SK-N-SH (cell line): ENCODE results near the gene ARHGAP31. TPM values are rescaled to one million over a fixed set of nuclear protein-coding genes. Genes with fewer than 3 reads are reported as not detected.

Experiments used
- CTCF ChIA-PET: fragments of 300-600, 350-600 bp; formaldehyde crosslinking; extraction: SDS; loops from one replicate; lab custom pipeline; 2021; lab: Yijun Ruan, JAX
- POLR2A ChIA-PET: fragments of 350-600 bp; sonication (Branson Sonifier 250); formaldehyde crosslinking; extraction: SDS; loops from one replicate; lab custom pipeline; 2020; ENCODE audit warnings: antibody characterized with exemption, inconsistent platforms; lab: Yijun Ruan, JAX
- DNase-seq: peaks from one replicate; pipeline ENCODE4 v3.0.0; 2012
- H2AFZ ChIP-seq: fragments of 200-600 bp; sonication (generic); 2 replicates; pipeline ENCODE4 v1.8.1; 2016; ENCODE audit warnings: antibody characterized with exemption, mild to moderate bottlenecking, low read depth
- H3F3A ChIP-seq: fragments of 200-600 bp; sonication (generic); replicated peaks from 2 replicates; pipeline ENCODE3; 2016; ENCODE audit warnings: antibody characterized with exemption, mild to moderate bottlenecking; ENCODE audit not compliant: insufficient read depth
- H3K27ac ChIP-seq, 2 experiments: fragments of 200-500 bp in 1 of 2; fragments of 200-600 bp in 1 of 2; sonication (Bioruptor generic) in 1 of 2; sonication (generic), shearing (Covaris generic) in 1 of 2; 2 replicates each; pipeline versions ENCODE4 v1.5.1 to v1.6.1; 2014 to 2016; ENCODE audit warnings: low read depth in 2 of 2, inconsistent platforms in 1 of 2, low read length in 1 of 2, mild to moderate bottlenecking in 1 of 2, mixed read lengths in 1 of 2
- H3K27me3 ChIP-seq: fragments of 200-600 bp; sonication (generic), shearing (Covaris generic); 2 replicates; pipeline ENCODE4 v1.6.1; 2016; ENCODE audit warnings: mixed run types; ENCODE audit not compliant: insufficient read depth
- H3K36me3 ChIP-seq, 2 experiments: fragments of 200-500 bp in 1 of 2; fragments of 200-600 bp in 1 of 2; sonication (Bioruptor generic) in 1 of 2; sonication (generic) in 1 of 2; replicated peaks in 1 of 2; 2 replicates each; pipeline versions ENCODE3 to v1.5.1; 2014 to 2016; ENCODE audit warnings: low read length in 1 of 2, mild to moderate bottlenecking in 1 of 2; ENCODE audit not compliant: insufficient read depth in 2 of 2, control insufficient read depth in 1 of 2
- H3K4me1 ChIP-seq, 2 experiments: fragments of 200-500 bp in 1 of 2; fragments of 200-600 bp in 1 of 2; sonication (Bioruptor generic) in 1 of 2; sonication (generic), shearing (Covaris generic) in 1 of 2; 2 replicates each; pipeline versions ENCODE4 v1.5.1 to v1.6.1; 2014 to 2016; ENCODE audit warnings: low read depth in 1 of 2, low read length in 1 of 2, mixed run types in 1 of 2; ENCODE audit not compliant: insufficient read depth in 2 of 2, control insufficient read depth in 1 of 2
- H3K4me2 ChIP-seq: fragments of 200-600 bp; sonication (generic), shearing (Covaris generic); 2 replicates; pipeline ENCODE4 v1.6.1; 2017; ENCODE audit warnings: mixed run types
- H3K4me3 ChIP-seq, 2 experiments: fragments of 200-500 bp in 1 of 2; fragments of 200-600 bp in 1 of 2; sonication (Bioruptor generic) in 1 of 2; sonication (generic), shearing (Covaris generic) in 1 of 2; 2 replicates each; pipeline versions ENCODE4 v1.5.1 to v1.8.1; 2014 to 2016; ENCODE audit warnings: low read depth in 2 of 2, inconsistent platforms in 1 of 2, low read length in 1 of 2, mild to moderate bottlenecking in 1 of 2, mixed read lengths in 1 of 2, moderate library complexity in 1 of 2
- H3K79me2 ChIP-seq: fragments of 200-600 bp; sonication (generic); 2 replicates; pipeline ENCODE4 v1.8.1; 2017; ENCODE audit warnings: mild to moderate bottlenecking; ENCODE audit not compliant: insufficient read depth
- H3K9ac ChIP-seq: fragments of 200-600 bp; sonication (generic); 2 replicates; pipeline ENCODE4 v1.6.1; 2017; ENCODE audit warnings: mixed run types
- H3K9me2 ChIP-seq: fragments of 200-600 bp; sonication (generic); 2 replicates; pipeline ENCODE4 v1.6.1; 2017; ENCODE audit warnings: mixed run types
- H3K9me3 ChIP-seq: fragments of 200-600 bp; sonication (generic); 2 replicates; pipeline ENCODE4 v1.6.1; 2017; ENCODE audit warnings: mixed run types, mild to moderate bottlenecking, moderate library complexity
- H4K20me1 ChIP-seq: fragments of 200-600 bp; sonication (generic); 2 replicates; pipeline ENCODE4 v1.6.1; 2017; ENCODE audit warnings: mild to moderate bottlenecking, mixed run types; ENCODE audit not compliant: insufficient read depth
- CTCF ChIP-seq: fragments of 200-600 bp; sonication (generic); IDR thresholded peaks from 2 replicates; pipeline ENCODE4 v1.6.1; 2017; ENCODE audit warnings: antibody characterized with exemption, mild to moderate bottlenecking, moderate library complexity
- ELF1 ChIP-seq: IDR thresholded peaks from 2 replicates; pipeline ENCODE4 v1.4.0; 2012
- EP300 ChIP-seq, 2 experiments: IDR thresholded peaks; 2 replicates each; pipeline versions ENCODE4 v1.4.0 to v1.6.1; 2012; ENCODE audit warnings: borderline replicate concordance in 1 of 2, low read depth in 1 of 2, low read length in 1 of 2
- FOXJ3 ChIP-seq: sonication (generic); formaldehyde crosslinking; IDR thresholded peaks from 2 replicates; pipeline ENCODE4 v1.5.1; 2020; ENCODE audit warnings: mild to moderate bottlenecking, missing genetic modification reagents
- GABPA ChIP-seq: IDR thresholded peaks from 2 replicates; pipeline ENCODE4 v1.4.0; 2012; ENCODE audit warnings: low read depth, mild to moderate bottlenecking
- GATA2 ChIP-seq: sonication (generic); formaldehyde crosslinking; IDR thresholded peaks from 2 replicates; pipeline ENCODE4 v1.5.0; 2020; ENCODE audit warnings: mild to moderate bottlenecking, missing genetic modification reagents
- MEF2A ChIP-seq: IDR thresholded peaks from 2 replicates; pipeline ENCODE4 v1.4.0; 2012; ENCODE audit warnings: low read depth, borderline replicate concordance
- MXI1 ChIP-seq: IDR thresholded peaks from 2 replicates; pipeline ENCODE4 v1.6.1; 2012; ENCODE audit warnings: mild to moderate bottlenecking, low read depth, low read length, improper control_type of control experiment
- NFIC ChIP-seq: IDR thresholded peaks from 2 replicates; pipeline ENCODE4 v1.4.0; 2012; ENCODE audit warnings: borderline replicate concordance
- POLR2AphosphoS5 ChIP-seq: IDR thresholded peaks from 2 replicates; pipeline ENCODE4 v1.6.1; 2012; ENCODE audit warnings: low read depth, low read length
- RAD21 ChIP-seq: IDR thresholded peaks from 2 replicates; pipeline ENCODE4 v1.6.1; 2012; ENCODE audit warnings: mild to moderate bottlenecking, low read length
- REST ChIP-seq: IDR thresholded peaks from 2 replicates; pipeline ENCODE4 v1.6.1; 2012; ENCODE audit warnings: mild to moderate bottlenecking, low read depth, low read length, moderate library complexity
- RFX5 ChIP-seq: IDR thresholded peaks from 2 replicates; pipeline ENCODE4 v1.6.1; 2012; ENCODE audit warnings: mild to moderate bottlenecking, improper control_type of control experiment, low read length
- SIN3A ChIP-seq: IDR thresholded peaks from 2 replicates; pipeline ENCODE4 v1.6.1; 2012; ENCODE audit warnings: low read depth, mild to moderate bottlenecking, low read length, moderate library complexity, borderline replicate concordance
- TAF1 ChIP-seq: IDR thresholded peaks from 2 replicates; pipeline ENCODE4 v1.6.1; 2012; ENCODE audit warnings: low read depth, mild to moderate bottlenecking, low read length, moderate library complexity, borderline replicate concordance
- TCF12 ChIP-seq: IDR thresholded peaks from 2 replicates; pipeline ENCODE4 v1.4.0; 2012
- USF1 ChIP-seq: IDR thresholded peaks from 2 replicates; pipeline ENCODE4 v1.4.0; 2012; ENCODE audit warnings: low read depth, borderline replicate concordance
- USF2 ChIP-seq: fragments of 150-350 bp; IDR thresholded peaks from 2 replicates; pipeline ENCODE4 v1.6.1; 2017; ENCODE audit warnings: antibody characterized with exemption, low read length, low read depth, borderline replicate concordance
- ZBTB33 ChIP-seq: IDR thresholded peaks from 2 replicates; pipeline ENCODE4 v1.4.0; 2012; ENCODE audit warnings: low read depth, borderline replicate concordance
- WGBS: methylation state at CpG from one replicate; pipeline ENCODE4 v1.1.6; 2017; ENCODE audit warnings: low lambda C conversion rate; 5-methylcytosine and 5-hydroxymethylcytosine counted together
- polyA plus RNA-seq, 3 experiments: library from polyadenylated mRNA; depleted of rRNA; stranded (reverse); fragments of >200 nt; gene quantifications; 2 replicates each; pipeline ENCODE4 v1.2.3, GENCODE V29; 2012

ARHGAP31 gene
- polyA plus RNA-seq, 1 of the 3 experiments (the other 2 are of a cell fraction): 4.4 TPM

GRCh38 chr3:119257111-119257510 is 37.1 kb upstream of the ARHGAP31 start:
- CTCF ChIA-PET: interaction anchor here (1.3 to 3.7 kb wide), 3 partner anchors 15 to 424 kb away, joined by 4 to 15 read pairs (median 13); no protein-coding TSS in a partner anchor
- no peaks in the 10 kb centered on the region for H3K79me2 ChIP-seq
- DNase-seq: no peak
- no peak overlapping the region for H3K27ac ChIP-seq
- H3F3A ChIP-seq: no peaks in the 10 kb centered on the region
- H3K9ac ChIP-seq: no peak overlapping the region
- no peak overlapping the region for H3K4me3 ChIP-seq
- no peak overlapping the region for H3K4me2 ChIP-seq
- no peaks in the 10 kb centered on the region for H3K27me3 ChIP-seq
- 75% methylated on average over 2 of the region's 2 CpGs for WGBS
- no peaks in the 10 kb centered on the region for H3K36me3 ChIP-seq
- no peaks in the 10 kb centered on the region for H3K9me3 ChIP-seq
- peaks cover 0 to 4% of the 10 kb centered on the region in 2 experiments; a peak in 2 of 4 replicates for H3K4me1 ChIP-seq
- no peak for TF ChIP-seq MXI1
- no peak for TF ChIP-seq USF1
- TF ChIP-seq USF2: no peak
- no peak for TF ChIP-seq SIN3A
- no peak for TF ChIP-seq CTCF
- no peak for TF ChIP-seq POLR2AphosphoS5
- no peak for TF ChIP-seq REST
- no peak for TF ChIP-seq EP300 (IDR thresholded peaks at IDR 0.05; ENCODE audit: borderline replicate concordance in 1 of 2, low read depth in 1 of 2, low read length in 1 of 2)
- TF ChIP-seq TAF1: no peak
- TF ChIP-seq NFIC: no peak
- TF ChIP-seq FOXJ3 (CRISPR knock-in tag): no peak
- TF ChIP-seq GATA2: no peak
- TF ChIP-seq MEF2A: no peak
- no peak for TF ChIP-seq GABPA
- no peak for TF ChIP-seq ELF1
- TF ChIP-seq RFX5: no peak
- TF ChIP-seq ZBTB33: no peak
- no peak for TF ChIP-seq RAD21
- TF ChIP-seq TCF12: no peak
- POLR2A ChIA-PET: no interaction called here
- H4K20me1 ChIP-seq: no peaks in the 10 kb centered on the region
- no peak overlapping the region for H2AFZ ChIP-seq
- no peaks in the 10 kb centered on the region for H3K9me2 ChIP-seq
